HG03159 (cell line): Measurements from ENCODE around the gene C13orf42.
"Not testable (repeated sequence)": the region's sequence is repeated elsewhere in the genome, so short reads cannot be mapped to it uniquely, and the experiment has no call there.

ENCODE experiments used
- ATAC-seq: cut with Tn5 transposase; IDR thresholded peaks from one replicate; pipeline ENCODE4 v1.9.1; 2021; ENCODE audit warnings: mild to moderate bottlenecking, moderate library complexity; ENCODE audit not compliant: unreplicated experiment

C13orf42 gene

GRCh38 chr13:51122868-51123566 is 11.9 kb upstream of the C13orf42 start:
- ATAC-seq = no peak

- not testable (repeated sequence) for ATAC-seq
Measured at GRCh38 chr13:51120873-51121272, 9.8 kb upstream of the C13orf42 start.

- ATAC-seq = no peak
Measured at GRCh38 chr13:51118809-51119431, 7.8 kb upstream of the C13orf42 start.

GRCh38 chr13:51113969-51114368 is 2.9 kb upstream of the C13orf42 start:
- ATAC-seq = no peak

GRCh38 chr13:51113186-51113881 is 2.3 kb upstream of the C13orf42 start:
- no peak for ATAC-seq

GRCh38 chr13:51112771-51113170 is 1.7 kb upstream of the C13orf42 start:
- ATAC-seq = no peak

GRCh38 chr13:51111997-51112396 is 923 bp upstream of the C13orf42 start:
- no peak for ATAC-seq

GRCh38 chr13:51107996-51108395 is 3.1 kb downstream of the C13orf42 start:
- no peak for ATAC-seq

GRCh38 chr13:51105046-51105445 is 6.0 kb downstream of the C13orf42 start:
- no peak for ATAC-seq

- no peak for ATAC-seq
Measured at GRCh38 chr13:51101636-51102235, 9.3 kb downstream of the C13orf42 start.

- no peak for ATAC-seq
Measured at GRCh38 chr13:51097353-51098043, 13.6 kb downstream of the C13orf42 start.

GRCh38 chr13:51096131-51096530 is 14.9 kb downstream of the C13orf42 start:
- ATAC-seq = no peak

- ATAC-seq = no peak
Measured at GRCh38 chr13:51093574-51093973, 17.5 kb downstream of the C13orf42 start.

GRCh38 chr13:51091839-51092238 is 19.2 kb downstream of the C13orf42 start:
- no peak for ATAC-seq

- ATAC-seq = no peak
Measured at GRCh38 chr13:51083706-51084105, 27.4 kb downstream of the C13orf42 start.

- not testable (repeated sequence) for ATAC-seq
Measured at GRCh38 chr13:51080478-51081065, 30.5 kb downstream of the C13orf42 start.

- no peak for ATAC-seq
Measured at GRCh38 chr13:51071493-51071892, 39.6 kb downstream of the C13orf42 start.

GRCh38 chr13:51070005-51070649 is 40.9 kb downstream of the C13orf42 start:
- peak; percentile 68 for ATAC-seq

GRCh38 chr13:51068501-51068900 is 42.6 kb downstream of the C13orf42 start:
- ATAC-seq = no peak

- ATAC-seq = no peak
Measured at GRCh38 chr13:51067706-51068105, 43.4 kb downstream of the C13orf42 start.
